Suprapubic skin (tissue), 4 donors: ENCODE data around the gene PLOD2.

Source experiments
- POLR2A ChIP-seq, 2 donors: fragments of 450-650 bp; IDR thresholded peaks; one replicate each; pipeline ENCODE4 v1.6.1; 2017; ENCODE audit warnings: antibody characterized with exemption in 2 of 2, mild to moderate bottlenecking in 2 of 2, moderate library complexity in 2 of 2
- POLR2AphosphoS5 ChIP-seq, 3 donors: sonication (generic); formaldehyde crosslinking; IDR thresholded peaks; one replicate each; pipeline ENCODE4 v1.6.1; 2017; ENCODE audit warnings: antibody characterized with exemption in 3 of 3

DNA sequence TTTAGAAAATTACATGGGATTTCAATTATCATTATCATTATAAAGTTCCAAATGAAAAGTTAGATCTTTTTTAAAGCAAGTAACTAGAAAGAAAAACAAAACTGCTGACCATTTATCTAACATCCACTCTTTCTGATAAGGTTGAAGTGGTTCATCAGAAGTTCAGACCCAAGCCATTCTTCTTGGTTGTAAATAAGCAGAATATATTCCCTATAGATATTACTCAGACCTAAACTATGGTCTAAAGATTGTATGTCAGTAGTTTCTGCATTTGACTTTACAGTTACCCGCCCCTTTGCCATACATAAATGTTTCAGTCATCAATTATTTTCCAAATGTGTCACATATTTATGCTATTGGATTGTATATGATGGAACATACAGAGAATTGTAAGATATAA is 136.7 kb downstream of the PLOD2 start:
- TF ChIP-seq POLR2A (IDR thresholded peaks at IDR 0.05) (no peak), POLR2AphosphoS5 (IDR thresholded peaks at IDR 0.05) (no peak)
